ENCODE measurements around the gene TKFC. TPM values are rescaled to one million over a fixed set of nuclear protein-coding genes. Genes with fewer than 3 reads are reported as not detected.

The TKFC gene
- total RNA-seq, 6 experiments from 2014 or later = 36.6 to 216 (median 124) TPM

DNA sequence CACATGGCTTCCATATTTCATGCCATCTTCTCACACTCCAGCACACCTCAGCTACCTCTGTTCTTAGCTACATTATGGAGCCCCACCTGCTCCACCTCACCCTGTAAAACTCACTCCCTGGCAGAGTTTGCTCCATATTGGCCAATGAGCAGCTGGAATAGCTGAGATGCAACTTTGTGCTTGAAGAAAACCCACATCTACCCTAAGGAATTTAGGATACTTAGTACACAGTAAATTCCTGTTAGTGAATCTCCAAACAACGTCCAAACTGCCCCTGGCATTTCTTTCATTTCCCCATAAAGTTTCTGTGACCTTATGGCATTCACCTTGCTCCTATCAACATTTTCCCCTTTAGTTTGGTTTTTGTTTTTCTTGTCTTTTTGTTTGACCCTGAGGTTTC, 35.7 kb upstream of the TKFC start:
- no peak for ATAC-seq
- Histone ChIP-seq H3K36me3 (peaks cover 6 to 29% (median 15%) of the 10 kb centered on the region in 4 donors), H3K9me3 (no peaks in the 10 kb centered on the region), H3K4me1 (peaks cover 0 to 37% (median 0%) of the 10 kb centered on the region in 4 donors), H3K27ac (peak overlapping the region in 1 of 3 donors; percentile 36), H3K27me3 (no peaks in the 10 kb centered on the region), H3K4me3 (no peak overlapping the region)
- intact Hi-C loops (cut with DNase I) = no loop called here
- TF ChIP-seq CTCF (IDR thresholded peaks at IDR 0.05) (no peak), POLR2A (IDR thresholded peaks at IDR 0.05) (no peak)
- no peak for DNase-seq
- WGBS (ENCODE audit: insufficient coverage, low coverage, low lambda C conversion rate, missing lambda C conversion rate) = 62% methylated on average over 1 of the region's 1 CpG

GRCh38 chr11:61297746-61298145, 35.3 kb upstream of the TKFC start:
- peak overlapping the region in 1 of 3 donors; percentile 36 for H3K27ac ChIP-seq
- no peaks in the 10 kb centered on the region for H3K27me3 ChIP-seq
- peaks cover 0 to 37% (median 0%) of the 10 kb centered on the region in 4 donors for H3K4me1 ChIP-seq
- 25% methylated on average over 5 of the region's 5 CpGs for WGBS (ENCODE audit: insufficient coverage, low coverage, low lambda C conversion rate, missing lambda C conversion rate)
- peak in 1 of 4 donors; percentile 42 for ATAC-seq
- peak in 1 of 3 donors; percentile 31 for DNase-seq
- intact Hi-C loops (cut with DNase I) = no loop called here
- peaks cover 6 to 33% (median 19%) of the 10 kb centered on the region in 4 donors for H3K36me3 ChIP-seq
- H3K4me3 ChIP-seq = no peak overlapping the region
- TF ChIP-seq POLR2A (IDR thresholded peaks at IDR 0.05) (no peak), CTCF (IDR thresholded peaks at IDR 0.05) (no peak)
- no peaks in the 10 kb centered on the region for H3K9me3 ChIP-seq

DNA sequence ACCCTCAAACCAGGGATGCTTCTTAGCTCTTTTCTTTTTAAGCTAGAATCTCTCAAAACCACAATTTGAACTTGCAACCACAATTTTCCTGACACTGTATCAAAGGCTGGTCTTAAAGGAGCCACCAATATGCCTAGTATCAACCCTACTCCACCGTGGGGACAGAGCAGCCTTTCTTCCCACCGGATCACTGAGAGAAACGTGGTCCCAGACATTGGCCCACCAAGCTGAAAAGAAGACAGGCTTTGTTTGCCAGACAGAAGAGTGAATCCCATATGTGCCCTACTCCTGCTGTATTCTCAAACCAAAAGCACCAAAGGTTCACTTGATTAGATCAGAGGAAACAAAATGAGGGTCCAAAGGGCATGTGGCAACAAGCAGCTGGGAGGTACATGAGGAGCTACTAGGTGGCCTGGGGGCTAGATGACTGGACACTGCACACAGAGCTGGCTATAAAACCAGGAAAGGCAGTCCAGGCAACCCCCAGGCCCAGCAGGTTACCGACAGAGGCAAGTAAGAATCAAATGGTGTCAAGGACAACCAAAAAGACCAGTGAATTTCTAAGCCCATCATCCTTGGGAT, 34.3 kb upstream of the TKFC start:
- Histone ChIP-seq H3K36me3 (peaks cover 6 to 43% (median 20%) of the 10 kb centered on the region in 4 donors), H3K9me3 (no peaks in the 10 kb centered on the region), H3K4me3 (no peak overlapping the region), H3K27ac (peak overlapping the region; percentile 20 to 40 (median 38)), H3K4me1 (peaks cover 0 to 33% (median 0%) of the 10 kb centered on the region in 4 donors), H3K27me3 (no peaks in the 10 kb centered on the region)
- 33% methylated on average over 4 of the region's 4 CpGs for WGBS (ENCODE audit: insufficient coverage, low coverage, low lambda C conversion rate, missing lambda C conversion rate)
- intact Hi-C loops (cut with DNase I) = no loop called here
- peak in 2 of 3 donors; percentile 32 to 56 for DNase-seq
- TF ChIP-seq POLR2A (IDR thresholded peaks at IDR 0.05) (no peak), CTCF (IDR thresholded peaks at IDR 0.05) (no peak)
- peak; percentile 45 to 51 (median 48) for ATAC-seq

GRCh38 chr11:61302550-61302949, 30.5 kb upstream of the TKFC start:
- TF ChIP-seq CTCF (IDR thresholded peaks at IDR 0.05) (no peak), POLR2A (IDR thresholded peaks at IDR 0.05) (no peak)
- Histone ChIP-seq H3K4me3 (no peak overlapping the region), H3K9me3 (no peaks in the 10 kb centered on the region), H3K36me3 (peaks cover 6 to 79% (median 24%) of the 10 kb centered on the region in 4 donors), H3K27me3 (no peaks in the 10 kb centered on the region), H3K27ac (no peak overlapping the region), H3K4me1 (peaks cover 0 to 16% (median 0%) of the 10 kb centered on the region in 4 donors)
- 100% methylated on average over 1 of the region's 13 CpGs for WGBS (ENCODE audit: insufficient coverage, low coverage, low lambda C conversion rate, missing lambda C conversion rate)
- intact Hi-C loops (cut with DNase I) = no loop called here
- DNase-seq = no peak
- ATAC-seq = no peak

Measured in right lobe of liver (tissue), 6 donors.